Fibroblast of villous mesenchyme (primary cell): ENCODE measurements around the gene ADGRA1. TPM values are rescaled to one million over a fixed set of nuclear protein-coding genes. Genes with fewer than 3 reads are reported as not detected.

ENCODE experiments used
- DNase-seq: peaks from one replicate; pipeline ENCODE4 v3.0.0-alpha.2; 2010; ENCODE audit warnings: low read depth
- H3K4me3 ChIP-seq: 2 replicates; pipeline ENCODE4 v1.5.1; 2011; ENCODE audit warnings: low read depth, mild to moderate bottlenecking, low read length
- total RNA-seq: library from RNA; depleted of rRNA; stranded (reverse); fragments of >200 nt; gene quantifications from 2 replicates; pipeline ENCODE4 v1.2.3, GENCODE V29; 2012
- TF ChIP-seq, protein P1 (sequence below): IDR thresholded peaks from 2 replicates; pipeline ENCODE4 v1.5.1; 2012; ENCODE audit warnings: low read depth, mild to moderate bottlenecking, low read length; ENCODE audit not compliant: insufficient read depth

ADGRA1 gene
- total RNA-seq, 1 donor = not detected

GRCh38 chr10:133093291-133093690, 5.6 kb downstream of the ADGRA1 start:
- no peak overlapping the region for H3K4me3 ChIP-seq
- DNase-seq = no peak
- TF ChIP-seq, protein P1, sequence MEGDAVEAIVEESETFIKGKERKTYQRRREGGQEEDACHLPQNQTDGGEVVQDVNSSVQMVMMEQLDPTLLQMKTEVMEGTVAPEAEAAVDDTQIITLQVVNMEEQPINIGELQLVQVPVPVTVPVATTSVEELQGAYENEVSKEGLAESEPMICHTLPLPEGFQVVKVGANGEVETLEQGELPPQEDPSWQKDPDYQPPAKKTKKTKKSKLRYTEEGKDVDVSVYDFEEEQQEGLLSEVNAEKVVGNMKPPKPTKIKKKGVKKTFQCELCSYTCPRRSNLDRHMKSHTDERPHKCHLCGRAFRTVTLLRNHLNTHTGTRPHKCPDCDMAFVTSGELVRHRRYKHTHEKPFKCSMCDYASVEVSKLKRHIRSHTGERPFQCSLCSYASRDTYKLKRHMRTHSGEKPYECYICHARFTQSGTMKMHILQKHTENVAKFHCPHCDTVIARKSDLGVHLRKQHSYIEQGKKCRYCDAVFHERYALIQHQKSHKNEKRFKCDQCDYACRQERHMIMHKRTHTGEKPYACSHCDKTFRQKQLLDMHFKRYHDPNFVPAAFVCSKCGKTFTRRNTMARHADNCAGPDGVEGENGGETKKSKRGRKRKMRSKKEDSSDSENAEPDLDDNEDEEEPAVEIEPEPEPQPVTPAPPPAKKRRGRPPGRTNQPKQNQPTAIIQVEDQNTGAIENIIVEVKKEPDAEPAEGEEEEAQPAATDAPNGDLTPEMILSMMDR = no peak

- TF ChIP-seq, protein P1 = no peak
- no peak for DNase-seq
- no peak overlapping the region for H3K4me3 ChIP-seq
Observed at GRCh38 chr10:133094286-133094685, 6.6 kb downstream of the ADGRA1 start.

GRCh38 chr10:133094866-133095265, 7.1 kb downstream of the ADGRA1 start:
- no peak overlapping the region for H3K4me3 ChIP-seq
- no peak for DNase-seq
- TF ChIP-seq, protein P1 = no peak

DNA sequence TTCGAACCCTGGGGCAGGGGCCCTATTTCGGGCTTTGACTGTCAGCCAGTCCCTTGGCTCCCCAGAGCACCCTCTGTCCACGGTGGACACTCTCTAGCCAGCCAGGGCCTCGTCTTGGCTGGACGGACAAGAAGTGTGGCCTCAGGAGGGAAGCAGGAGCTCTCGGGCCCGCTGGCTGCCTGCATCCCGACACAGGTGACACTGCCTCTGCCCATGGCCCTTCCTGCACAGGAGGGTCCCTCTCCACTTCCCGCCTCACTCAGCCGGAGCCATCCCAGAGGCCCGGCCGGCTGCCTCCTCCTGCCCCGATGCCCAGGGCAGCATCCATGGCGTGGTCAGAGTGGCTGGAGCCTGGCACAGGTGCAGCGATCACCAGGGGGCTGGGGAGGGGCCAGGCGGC, 7.9 kb downstream of the ADGRA1 start:
- TF ChIP-seq, protein P1 = no peak
- no peak overlapping the region for H3K4me3 ChIP-seq
- DNase-seq = no peak

- TF ChIP-seq, protein P1 = no peak
- DNase-seq = no peak
- H3K4me3 ChIP-seq = no peak overlapping the region
Observed at GRCh38 chr10:133096616-133097269, 9.0 kb downstream of the ADGRA1 start.

- TF ChIP-seq, protein P1 = no peak
- no peak overlapping the region for H3K4me3 ChIP-seq
- no peak for DNase-seq
Observed at GRCh38 chr10:133097418-133097817, 9.7 kb downstream of the ADGRA1 start.

DNA sequence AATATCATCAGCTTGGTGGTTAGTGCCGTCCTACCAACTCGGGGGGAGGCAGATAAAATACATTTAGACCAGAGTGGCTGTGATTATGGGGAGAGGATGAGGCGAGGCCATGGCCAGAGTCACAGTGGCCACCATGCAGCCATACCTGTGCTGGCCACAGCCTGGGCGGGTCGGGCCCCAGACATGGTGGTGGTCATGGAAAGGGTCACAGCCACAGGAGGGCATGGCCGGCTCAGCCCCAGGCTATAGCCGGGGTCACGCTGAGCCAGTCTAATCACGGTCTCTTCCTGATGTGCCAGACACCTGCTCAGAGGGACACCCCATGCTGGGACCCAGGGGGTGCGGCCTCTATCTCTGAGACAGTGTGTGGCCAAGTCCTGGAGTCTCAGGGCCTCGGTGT, 10.2 kb downstream of the ADGRA1 start:
- no peak overlapping the region for H3K4me3 ChIP-seq
- no peak for DNase-seq
- TF ChIP-seq, protein P1 = no peak
